ENCODE data around the gene ADIPOR2. TPM values are rescaled to one million over a fixed set of nuclear protein-coding genes. Genes with fewer than 3 reads are reported as not detected.

ADIPOR2 gene
- total and polyA plus RNA-seq, 2 donors (not counting 1 experiment from before 2014, with no cell fraction given): 9.2 to 35.9 TPM

GRCh38 chr12:1720494-1720893, 29.6 kb downstream of the ADIPOR2 start:
- H3K27ac Mint-ChIP-seq: no peak overlapping the region
- intact Hi-C loops (cut with micrococcal nuclease): no loop called here
- WGBS (ENCODE audit: insufficient coverage): 94% methylated on average over 3 of the region's 3 CpGs

GRCh38 chr12:1723721-1724120, 32.9 kb downstream of the ADIPOR2 start:
- WGBS (ENCODE audit: insufficient coverage): 100% methylated on average over 1 of the region's 6 CpGs
- Mint-ChIP-seq H3K4me1 (peaks cover 35% of the 10 kb centered on the region), H3K9me3 (ENCODE audit: insufficient read depth) (no peaks in the 10 kb centered on the region), H3K27ac (no peak overlapping the region), H3K4me3 (no peak overlapping the region), H3K27me3 (no peaks in the 10 kb centered on the region)
- intact Hi-C loops (cut with micrococcal nuclease): no loop called here
- no peak for DNase-seq
- H3K36me3 ChIP-seq (replicated peaks in 1 of 2; ENCODE audit: control extremely low read depth in 1 of 2, control insufficient read depth in 1 of 2, extremely low read depth in 1 of 2, insufficient read depth in 2 of 2, low read length in 1 of 2): peaks cover 0 to 2% of the 10 kb centered on the region in 2 experiments
- peaks cover 26% of the 10 kb centered on the region for H4K20me1 ChIP-seq (ENCODE audit: control insufficient read depth, insufficient read depth, low read length, poor library complexity, severe bottlenecking)
- no peak for ATAC-seq (ENCODE audit: low read depth)
- ChIA-PET CTCF (no interaction called here), POLR2A (no interaction called here)
- no peak overlapping the region for H3K4me2 ChIP-seq (replicated peaks; ENCODE audit: low read depth, low read length, poor library complexity, severe bottlenecking)
- H3K9ac ChIP-seq (ENCODE audit: low read length): no peak overlapping the region
- no peak overlapping the region for H2AFZ ChIP-seq (ENCODE audit: insufficient read depth, low read depth, low read length, poor library complexity, severe bottlenecking)
- no peaks in the 10 kb centered on the region for H3K4me1 ChIP-seq (ENCODE audit: control insufficient read depth in 2 of 2, insufficient read depth in 2 of 2, low read length in 2 of 2)
- no peak overlapping the region for H3K4me3 ChIP-seq (ENCODE audit: control extremely low read depth in 1 of 5, extremely low read depth in 1 of 5, insufficient read depth in 1 of 5, low read depth in 2 of 5, low read length in 4 of 5)
- H3K79me2 ChIP-seq (ENCODE audit: control insufficient read depth, insufficient read depth, low read length): peaks cover 87% of the 10 kb centered on the region
- H3K27ac ChIP-seq (ENCODE audit: low read length in 2 of 2): no peak overlapping the region
- no peaks in the 10 kb centered on the region for H3K27me3 ChIP-seq (replicated peaks in 1 of 4; ENCODE audit: control extremely low read depth in 1 of 4, control insufficient read depth in 3 of 4, insufficient read depth in 4 of 4, low read length in 3 of 4)
- no peak for TF ChIP-seq EZH2 (IDR thresholded peaks at IDR 0.05; ENCODE audit: borderline replicate concordance, insufficient read depth, low read depth, low read length, poor library complexity, severe bottlenecking)
- no peaks in the 10 kb centered on the region for H3K9me3 ChIP-seq (ENCODE audit: control extremely low read depth in 1 of 3, control insufficient read depth in 2 of 3, insufficient read depth in 1 of 3, low read length in 2 of 3)

More at GRCh38 chr12:1720494-1720893, 29.6 kb downstream of the ADIPOR2 start:
- Histone ChIP-seq H3K27me3 (replicated peaks in 1 of 4; ENCODE audit: control extremely low read depth in 1 of 4, control insufficient read depth in 3 of 4, insufficient read depth in 4 of 4, low read length in 3 of 4) (no peaks in the 10 kb centered on the region), H3K27ac (ENCODE audit: low read length in 2 of 2) (no peak overlapping the region), H3K4me3 (ENCODE audit: control extremely low read depth in 1 of 5, extremely low read depth in 1 of 5, insufficient read depth in 1 of 5, low read depth in 2 of 5, low read length in 4 of 5) (no peak overlapping the region), H4K20me1 (ENCODE audit: control insufficient read depth, insufficient read depth, low read length, poor library complexity, severe bottlenecking) (peaks cover 28% of the 10 kb centered on the region), H3K4me2 (replicated peaks; ENCODE audit: low read depth, low read length, poor library complexity, severe bottlenecking) (no peak overlapping the region), H2AFZ (ENCODE audit: insufficient read depth, low read depth, low read length, poor library complexity, severe bottlenecking) (no peak overlapping the region), H3K36me3 (replicated peaks in 1 of 2; ENCODE audit: control extremely low read depth in 1 of 2, control insufficient read depth in 1 of 2, extremely low read depth in 1 of 2, insufficient read depth in 2 of 2, low read length in 1 of 2) (peaks cover 0 to 2% of the 10 kb centered on the region in 2 experiments), H3K79me2 (ENCODE audit: control insufficient read depth, insufficient read depth, low read length) (peaks cover 88% of the 10 kb centered on the region), H3K4me1 (ENCODE audit: control insufficient read depth in 2 of 2, insufficient read depth in 2 of 2, low read length in 2 of 2) (peaks cover 3 to 10% of the 10 kb centered on the region in 2 donors), H3K9me3 (ENCODE audit: control extremely low read depth in 1 of 3, control insufficient read depth in 2 of 3, insufficient read depth in 1 of 3, low read length in 2 of 3) (peaks cover 0 to 5% (median under 1%) of the 10 kb centered on the region in 3 donors), H3K9ac (ENCODE audit: low read length) (no peak overlapping the region)
- Mint-ChIP-seq H3K27me3 (no peaks in the 10 kb centered on the region), H3K4me3 (no peak overlapping the region), H3K4me1 (peaks cover 41% of the 10 kb centered on the region), H3K9me3 (ENCODE audit: insufficient read depth) (no peaks in the 10 kb centered on the region)
- TF ChIP-seq CTCF (IDR thresholded peaks at IDR 0.05): no peak
- TF ChIP-seq EZH2 (IDR thresholded peaks at IDR 0.05; ENCODE audit: borderline replicate concordance, insufficient read depth, low read depth, low read length, poor library complexity, severe bottlenecking): no peak
- POLR2A ChIA-PET: no interaction called here
- DNase-seq (no peak), ATAC-seq (ENCODE audit: low read depth) (no peak)
- CTCF ChIA-PET: no interaction called here

All from B cell (primary cell).